Natural killer cell treated with Interleukin-12 subunit alpha and Interleukin-12 subunit beta and Interleukin-15 and Interleukin-18, amount 100 ng/mL, for 72 hours (primary cell): Measurements from ENCODE around the gene PLXNA2. TPM values are rescaled to one million over a fixed set of nuclear protein-coding genes. Genes with fewer than 3 reads are reported as not detected.

Experiments used
- ATAC-seq, 2 donors: fragments of 150-1000 bp; cut with Tn5 transposase in 1 of 2; sonication (Bioruptor Pico), chemical (Tn5 transposase) in 1 of 2; 2 replicates each; pipeline ENCODE4 v1.10.0; 2021
- DNase-seq: peaks from one replicate; pipeline ENCODE4 v3.0.0; 2022; ENCODE audit warnings: low spot score
- H3K27ac Mint-ChIP-seq, 2 donors: 1 replicate in 1 of 2; 2 replicates in 1 of 2; pipeline ENCODE4 v1.8.0; 2022; ENCODE audit warnings: mixed read lengths in 2 of 2, mild to moderate bottlenecking in 1 of 2, moderate library complexity in 1 of 2
- H3K27me3 Mint-ChIP-seq, 2 donors: 1 replicate in 1 of 2; 2 replicates in 1 of 2; pipeline ENCODE4 v1.8.0; 2022; ENCODE audit warnings: mixed read lengths in 2 of 2
- H3K36me3 Mint-ChIP-seq: one replicate; pipeline ENCODE4 v1.8.0; 2022; ENCODE audit warnings: mixed read lengths
- H3K4me1 Mint-ChIP-seq, 2 donors: 1 replicate in 1 of 2; 2 replicates in 1 of 2; pipeline ENCODE4 v1.8.0; 2022; ENCODE audit warnings: low read depth in 2 of 2, mixed read lengths in 2 of 2, mild to moderate bottlenecking in 1 of 2
- H3K4me3 Mint-ChIP-seq: one replicate; pipeline ENCODE4 v1.8.0; 2022; ENCODE audit warnings: mixed read lengths
- H3K9me3 Mint-ChIP-seq: 2 replicates; pipeline ENCODE4 v1.8.0; 2022; ENCODE audit warnings: mixed read lengths
- total RNA-seq, 2 donors: library from RNA; stranded (reverse); gene quantifications; one replicate each; pipeline ENCODE4 v1.2.3, GENCODE V29; 2022

The PLXNA2 gene
- total RNA-seq, 2 donors from 2014 or later, result 1.1 to 1.3 TPM

GRCh38 chr1:208231881-208232661 lies 12.1 kb downstream of the PLXNA2 start:
- Mint-ChIP-seq H3K27me3 (peaks cover 30 to 56% of the 10 kb centered on the region in 2 donors), H3K9me3 (no peaks in the 10 kb centered on the region), H3K4me1 (peaks cover 7 to 9% of the 10 kb centered on the region in 2 donors), H3K27ac (no peak overlapping the region), H3K36me3 (no peaks in the 10 kb centered on the region), H3K4me3 (no peak overlapping the region)
- DNase-seq (no peak), ATAC-seq (no peak)

- H3K27me3 Mint-ChIP-seq, result peaks cover 22 to 46% of the 10 kb centered on the region in 2 donors
- no peak for DNase-seq
Measured at GRCh38 chr1:208230668-208231529, 13.3 kb downstream of the PLXNA2 start.

GRCh38 chr1:208228550-208228949 lies 15.6 kb downstream of the PLXNA2 start:
- Mint-ChIP-seq H3K4me1 (no peaks in the 10 kb centered on the region), H3K36me3 (no peaks in the 10 kb centered on the region), H3K27ac (no peak overlapping the region), H3K4me3 (no peak overlapping the region), H3K9me3 (no peaks in the 10 kb centered on the region), H3K27me3 (peaks cover 26 to 47% of the 10 kb centered on the region in 2 donors)
- ATAC-seq, result peak in 1 of 2 donors; percentile 29
- no peak for DNase-seq

More at GRCh38 chr1:208230668-208231529, 13.3 kb downstream of the PLXNA2 start:
- ATAC-seq, result no peak
- no peak overlapping the region for H3K4me3 Mint-ChIP-seq
- no peaks in the 10 kb centered on the region for H3K9me3 Mint-ChIP-seq
- H3K4me1 Mint-ChIP-seq, result peaks cover 0 to 5% of the 10 kb centered on the region in 2 donors
- H3K27ac Mint-ChIP-seq, result no peak overlapping the region
- no peaks in the 10 kb centered on the region for H3K36me3 Mint-ChIP-seq

DNA sequence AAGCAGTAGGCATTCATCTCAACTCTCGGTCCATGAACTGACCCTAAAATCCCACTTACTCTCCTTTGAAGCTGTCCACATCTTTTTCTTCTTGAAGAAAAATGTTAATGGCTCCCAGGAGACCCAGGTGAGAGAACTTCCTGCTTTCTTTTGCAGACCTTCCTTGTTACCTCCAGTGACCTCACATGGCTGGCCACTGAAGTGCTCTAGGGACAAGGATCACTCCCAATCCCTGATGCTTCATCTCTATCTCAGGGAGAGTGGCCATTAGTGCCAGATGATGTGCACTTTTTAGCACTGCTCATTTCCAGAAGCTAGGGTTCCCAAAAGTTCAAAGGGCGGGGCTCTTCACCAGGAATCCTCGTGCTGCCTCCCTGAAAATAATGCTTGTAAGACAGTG lies 16.2 kb downstream of the PLXNA2 start:
- no peak for DNase-seq
- Mint-ChIP-seq H3K27ac (no peak overlapping the region), H3K27me3 (peaks cover 24 to 42% of the 10 kb centered on the region in 2 donors), H3K36me3 (no peaks in the 10 kb centered on the region), H3K4me3 (no peak overlapping the region), H3K4me1 (no peaks in the 10 kb centered on the region), H3K9me3 (no peaks in the 10 kb centered on the region)
- no peak for ATAC-seq

DNA sequence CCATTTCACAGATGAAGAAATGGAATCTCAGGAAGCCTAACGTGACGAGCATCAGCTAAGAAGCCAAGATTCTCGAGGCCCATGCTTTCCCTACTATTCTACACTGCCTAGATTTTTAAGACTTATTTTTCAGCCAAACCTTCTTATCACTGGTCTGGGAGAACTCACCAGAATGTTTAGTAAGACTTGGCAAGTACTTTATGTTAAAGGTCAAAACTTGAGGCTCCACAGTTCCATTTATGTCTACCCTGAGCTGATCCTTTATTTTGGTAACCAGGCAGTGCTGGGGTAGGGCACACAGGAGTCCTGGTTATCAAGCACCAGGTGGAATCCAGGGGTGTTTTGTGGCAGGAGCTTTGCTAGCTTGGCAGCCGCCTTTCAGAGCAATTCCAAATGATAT lies 16.8 kb downstream of the PLXNA2 start:
- Mint-ChIP-seq H3K27ac (no peak overlapping the region), H3K36me3 (no peaks in the 10 kb centered on the region), H3K27me3 (peaks cover 24 to 40% of the 10 kb centered on the region in 2 donors), H3K4me3 (no peak overlapping the region), H3K4me1 (no peaks in the 10 kb centered on the region), H3K9me3 (no peaks in the 10 kb centered on the region)
- no peak for ATAC-seq
- no peak for DNase-seq

DNA sequence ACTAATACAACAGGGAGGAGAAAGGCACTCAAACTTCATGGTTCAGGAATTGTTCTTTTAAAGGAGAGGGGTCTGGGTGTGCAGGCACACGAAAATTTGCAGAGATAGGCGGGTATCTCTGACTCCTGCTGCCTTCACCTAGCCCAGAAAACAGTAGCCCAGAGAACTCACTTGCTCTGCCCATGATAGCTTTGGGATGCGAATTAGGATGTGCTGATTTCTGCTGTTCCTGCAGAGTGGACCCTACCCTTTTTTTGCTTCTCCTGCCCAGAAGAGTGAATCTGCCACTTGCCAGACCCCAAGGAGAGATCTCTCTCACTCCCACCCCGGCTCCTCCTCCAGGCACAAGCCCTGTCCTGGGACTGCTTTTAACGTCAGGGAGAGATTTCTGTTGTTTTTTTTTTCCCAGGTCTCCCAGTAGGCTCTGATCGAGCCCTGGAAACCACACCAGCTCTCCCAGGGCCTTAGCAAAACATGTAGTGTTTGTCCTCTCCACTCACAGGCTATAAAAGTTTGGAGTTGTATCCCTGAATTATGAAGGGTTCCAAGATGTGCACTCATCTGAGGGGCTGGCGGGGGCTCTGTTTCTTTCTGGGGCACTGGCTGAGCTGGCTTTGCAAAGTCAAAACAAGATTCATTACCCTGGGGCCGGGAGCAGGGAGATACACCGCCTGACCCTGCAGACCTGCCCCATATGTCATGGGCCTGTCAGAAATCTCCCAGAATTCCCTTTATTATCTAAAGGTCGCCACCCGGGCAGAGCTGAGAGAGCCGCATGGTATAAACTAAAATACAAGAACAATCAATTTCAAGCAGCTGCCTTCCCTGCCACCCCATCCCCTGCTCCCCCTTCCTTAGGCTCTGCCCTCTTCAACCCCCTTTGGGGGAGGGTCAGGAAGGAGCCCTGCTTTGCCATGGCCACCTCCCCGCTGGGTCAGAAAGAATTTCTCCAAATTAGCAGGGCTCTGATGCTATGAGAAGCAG lies 17.9 kb downstream of the PLXNA2 start:
- Mint-ChIP-seq H3K9me3 (no peaks in the 10 kb centered on the region), H3K4me3 (no peak overlapping the region), H3K27me3 (peaks cover 26 to 40% of the 10 kb centered on the region in 2 donors), H3K36me3 (no peaks in the 10 kb centered on the region), H3K4me1 (no peaks in the 10 kb centered on the region), H3K27ac (no peak overlapping the region)
- ATAC-seq (no peak), DNase-seq (no peak)

DNA sequence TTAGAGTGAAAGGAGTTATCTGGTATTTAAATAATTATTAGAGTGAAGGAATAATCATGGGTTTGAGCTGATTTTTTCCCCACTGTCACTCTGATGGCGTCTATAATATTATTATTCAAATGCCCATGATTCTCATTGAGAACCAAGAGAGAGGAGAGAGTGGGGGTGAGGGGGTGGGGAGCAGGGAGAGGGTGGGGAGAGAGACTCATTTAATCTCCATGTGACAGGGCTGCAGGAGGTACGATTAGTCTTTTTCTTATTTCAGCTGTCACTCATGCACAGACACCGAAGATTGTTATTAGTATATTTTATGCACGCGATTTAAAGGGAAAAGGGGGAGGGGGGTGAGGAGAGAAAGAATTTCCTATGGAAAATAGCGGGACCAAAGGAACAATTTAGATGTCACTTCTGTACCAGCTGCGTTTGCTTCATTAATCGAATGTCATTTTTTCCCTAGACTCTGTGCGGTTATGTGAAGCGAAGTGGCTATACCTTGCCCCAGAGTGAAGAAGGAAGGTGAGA lies 19.9 kb downstream of the PLXNA2 start:
- Mint-ChIP-seq H3K27me3 (peaks cover 32 to 38% of the 10 kb centered on the region in 2 donors), H3K36me3 (no peaks in the 10 kb centered on the region), H3K9me3 (no peaks in the 10 kb centered on the region), H3K27ac (no peak overlapping the region), H3K4me3 (no peak overlapping the region), H3K4me1 (no peaks in the 10 kb centered on the region)
- ATAC-seq, result no peak
- DNase-seq, result no peak

- ATAC-seq (no peak), DNase-seq (no peak)
- no peaks in the 10 kb centered on the region for H3K9me3 Mint-ChIP-seq
- peaks cover 27% of the 10 kb centered on the region in 2 donors for H3K27me3 Mint-ChIP-seq
- no peak overlapping the region for H3K27ac Mint-ChIP-seq
- H3K4me3 Mint-ChIP-seq, result no peak overlapping the region
- H3K4me1 Mint-ChIP-seq, result no peaks in the 10 kb centered on the region
- no peaks in the 10 kb centered on the region for H3K36me3 Mint-ChIP-seq
Measured at GRCh38 chr1:208223136-208223535, 21.0 kb downstream of the PLXNA2 start.

- peaks cover 27% of the 10 kb centered on the region in 2 donors for H3K27me3 Mint-ChIP-seq
- ATAC-seq, result no peak
Measured at GRCh38 chr1:208222376-208223126, 21.6 kb downstream of the PLXNA2 start.

GRCh38 chr1:208221291-208221622 lies 22.9 kb downstream of the PLXNA2 start:
- DNase-seq (no peak), ATAC-seq (no peak)
- Mint-ChIP-seq H3K4me1 (no peaks in the 10 kb centered on the region), H3K36me3 (no peaks in the 10 kb centered on the region), H3K27ac (no peak overlapping the region), H3K27me3 (peaks cover 27 to 29% of the 10 kb centered on the region in 2 donors), H3K4me3 (no peak overlapping the region), H3K9me3 (no peaks in the 10 kb centered on the region)

More at GRCh38 chr1:208222376-208223126, 21.6 kb downstream of the PLXNA2 start:
- Mint-ChIP-seq H3K27ac (no peak overlapping the region), H3K4me1 (no peaks in the 10 kb centered on the region), H3K36me3 (no peaks in the 10 kb centered on the region), H3K4me3 (no peak overlapping the region), H3K9me3 (no peaks in the 10 kb centered on the region)
- no peak for DNase-seq

DNA sequence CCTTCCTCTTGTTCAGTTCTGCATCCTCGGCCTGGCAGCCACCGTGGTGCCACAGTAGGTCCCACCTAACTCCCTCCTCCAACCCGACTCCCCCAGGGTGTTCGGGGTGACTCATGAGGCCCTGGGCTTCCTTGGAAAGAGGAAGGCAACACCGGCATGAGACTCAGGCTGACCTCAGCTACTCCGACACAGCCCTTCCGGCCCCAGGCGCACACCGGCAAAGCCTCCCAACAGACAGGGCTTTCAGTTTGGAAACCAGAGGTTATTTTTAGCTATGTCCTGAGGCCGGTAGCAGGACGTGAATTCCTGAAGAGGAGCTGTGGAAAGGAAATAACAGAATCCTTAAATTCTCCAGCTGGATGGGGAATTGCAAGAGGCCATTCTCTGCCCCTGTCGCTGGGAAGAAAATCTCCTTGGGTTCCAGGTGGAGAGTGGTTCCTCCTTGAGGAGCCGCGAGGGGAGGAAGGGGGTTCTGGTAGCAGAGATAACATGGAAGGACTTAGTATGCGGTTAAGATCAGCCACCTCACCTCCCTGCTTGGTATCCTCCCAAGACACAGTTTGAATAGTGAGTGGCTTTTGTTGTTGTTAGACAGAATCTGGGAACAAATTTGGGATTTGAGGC lies 24.4 kb downstream of the PLXNA2 start:
- Mint-ChIP-seq H3K4me1 (no peaks in the 10 kb centered on the region), H3K27ac (no peak overlapping the region), H3K9me3 (no peaks in the 10 kb centered on the region), H3K36me3 (no peaks in the 10 kb centered on the region), H3K4me3 (no peak overlapping the region), H3K27me3 (peaks cover 31 to 42% of the 10 kb centered on the region in 2 donors)
- DNase-seq, result no peak
- no peak for ATAC-seq

DNA sequence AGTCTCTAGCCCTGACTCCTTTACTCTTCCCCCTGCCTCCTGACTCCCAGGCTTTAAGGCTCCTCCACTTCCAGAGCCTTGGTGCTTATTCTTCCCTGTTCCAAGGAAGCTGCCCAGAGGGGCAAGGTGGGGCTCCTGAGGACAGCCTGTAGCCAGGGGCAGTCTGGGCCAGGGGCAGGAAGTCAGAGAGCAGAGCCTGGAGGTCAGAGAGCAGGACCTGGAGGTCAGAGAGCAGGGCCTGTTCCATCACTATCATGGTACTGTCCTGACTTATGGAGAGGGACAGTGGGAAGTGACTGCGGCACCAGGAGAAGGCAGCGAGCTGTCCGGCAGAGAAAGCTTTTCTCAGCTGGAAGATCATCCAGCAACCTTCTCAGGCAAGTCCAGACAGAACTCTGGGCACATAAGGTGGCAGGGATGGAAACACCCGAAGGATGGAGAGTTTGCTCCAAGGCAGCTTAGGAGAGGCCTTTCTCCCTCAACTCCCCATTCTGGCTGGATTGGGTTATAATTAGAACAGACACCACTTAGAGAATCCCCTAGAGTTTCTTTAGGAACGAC lies 25.0 kb downstream of the PLXNA2 start:
- ATAC-seq (peak in 1 of 2 donors; percentile 49), DNase-seq (no peak)
- Mint-ChIP-seq H3K9me3 (no peaks in the 10 kb centered on the region), H3K36me3 (no peaks in the 10 kb centered on the region), H3K4me3 (no peak overlapping the region), H3K4me1 (no peaks in the 10 kb centered on the region), H3K27ac (no peak overlapping the region), H3K27me3 (peaks cover 27 to 44% of the 10 kb centered on the region in 2 donors)
